Smooth muscle cell (in vitro differentiated cells): ENCODE data around the gene CDH4. TPM values are rescaled to one million over a fixed set of nuclear protein-coding genes. Genes with fewer than 3 reads are reported as not detected.

ENCODE experiments used
- DNase-seq: peaks from one replicate; lab custom pipeline; 2025; ENCODE audit not compliant: unreplicated experiment; lab: John Stamatoyannopoulos, UW
- H2AFZ ChIP-seq: fragments of 200-600 bp; sonication (generic); 2 replicates; pipeline ENCODE4 v1.6.0; 2016; ENCODE audit warnings: antibody characterized with exemption, low read depth, mild to moderate bottlenecking
- H3F3A ChIP-seq: fragments of 200-600 bp; sonication (generic); 2 replicates; pipeline ENCODE4 v1.6.0; 2017; ENCODE audit warnings: antibody characterized with exemption, low read depth
- H3K27ac ChIP-seq: fragments of 200-600 bp; sonication (generic); 2 replicates; pipeline ENCODE4 v1.5.1; 2016; ENCODE audit warnings: low read depth, mild to moderate bottlenecking
- H3K27me3 ChIP-seq: fragments of 200-600 bp; sonication (generic); 2 replicates; pipeline ENCODE4 v1.6.1; 2016; ENCODE audit warnings: low read depth, mild to moderate bottlenecking
- H3K36me3 ChIP-seq: fragments of 200-600 bp; sonication (generic); 2 replicates; pipeline ENCODE4 v1.5.1; 2016; ENCODE audit warnings: low read depth
- H3K4me1 ChIP-seq: fragments of 200-600 bp; sonication (generic); 2 replicates; pipeline ENCODE4 v1.5.1; 2016; ENCODE audit warnings: low read depth
- H3K4me2 ChIP-seq: fragments of 200-600 bp; sonication (generic); 2 replicates; pipeline ENCODE4 v1.6.0; 2016; ENCODE audit warnings: mild to moderate bottlenecking
- H3K4me3 ChIP-seq: fragments of 200-600 bp; sonication (generic); 2 replicates; pipeline ENCODE4 v1.5.1; 2016; ENCODE audit warnings: mild to moderate bottlenecking
- H3K79me2 ChIP-seq: fragments of 200-600 bp; sonication (generic); 2 replicates; pipeline ENCODE4 v1.6.0; 2016; ENCODE audit warnings: low read depth, mild to moderate bottlenecking
- H3K9ac ChIP-seq: fragments of 200-600 bp; sonication (generic); 2 replicates; pipeline ENCODE4 v1.6.0; 2016; ENCODE audit warnings: low read depth
- H3K9me3 ChIP-seq: fragments of 200-600 bp; sonication (generic); replicated peaks from 2 replicates; pipeline ENCODE4 v1.5.1; 2016; ENCODE audit warnings: low read depth
- H4K20me1 ChIP-seq: fragments of 200-600 bp; sonication (generic); 2 replicates; pipeline ENCODE4 v1.6.0; 2016; ENCODE audit warnings: low read depth
- CTCF ChIP-seq: fragments of 200-600 bp; sonication (generic); IDR thresholded peaks from 2 replicates; pipeline ENCODE4 v1.5.1; 2017; ENCODE audit warnings: borderline replicate concordance, mild to moderate bottlenecking, antibody characterized with exemption; ENCODE audit not compliant: insufficient read depth, poor library complexity, severe bottlenecking
- WGBS: methylation state at CpG from one replicate; pipeline ENCODE4 v1.1.7; 2016; ENCODE audit warnings: low lambda C conversion rate; 5-methylcytosine and 5-hydroxymethylcytosine counted together
- polyA plus RNA-seq: library from polyadenylated mRNA; unstranded; fragments of >200 nt; fragmentation: Nextera tagmentation; extraction: Ambion mirVana; gene quantifications from 2 replicates; pipeline ENCODE4 v1.2.1, GENCODE V29; 2016
- total RNA-seq: library from RNA; depleted of rRNA; stranded (reverse); fragments of >200 nt; gene quantifications from 2 replicates; pipeline ENCODE4 v1.2.3, GENCODE V29; 2014

The CDH4 gene
- total and polyA plus RNA-seq, 2 experiments from 2014 or later = 0.03 to 0.04 TPM

- Histone ChIP-seq H3K4me3 (no peak overlapping the region), H3K36me3 (no peaks in the 10 kb centered on the region), H2AFZ (no peak overlapping the region), H3K4me2 (no peak overlapping the region), H3K79me2 (no peaks in the 10 kb centered on the region), H3K4me1 (no peaks in the 10 kb centered on the region), H3K27me3 (no peaks in the 10 kb centered on the region), H4K20me1 (no peaks in the 10 kb centered on the region), H3F3A (no peaks in the 10 kb centered on the region), H3K9me3 (no peaks in the 10 kb centered on the region), H3K27ac (no peak overlapping the region), H3K9ac (no peak overlapping the region)
- no peak for DNase-seq
- TF ChIP-seq CTCF = no peak
- 86% methylated on average over 2 of the region's 2 CpGs for WGBS
These were observed 56.4 kb downstream of the CDH4 start for GRCh38 chr20:61308477-61308774.

GRCh38 chr20:61310954-61311353 lies 58.9 kb downstream of the CDH4 start:
- no peak for TF ChIP-seq CTCF
- H3K4me1 ChIP-seq = no peaks in the 10 kb centered on the region
- H3F3A ChIP-seq = no peaks in the 10 kb centered on the region
- H3K27me3 ChIP-seq = peaks cover 12% of the 10 kb centered on the region
- no peak overlapping the region for H3K27ac ChIP-seq
- DNase-seq = no peak
- no peaks in the 10 kb centered on the region for H4K20me1 ChIP-seq
- no peaks in the 10 kb centered on the region for H3K9me3 ChIP-seq
- WGBS = 66% methylated on average over 7 of the region's 7 CpGs
- H3K9ac ChIP-seq = no peak overlapping the region
- no peaks in the 10 kb centered on the region for H3K36me3 ChIP-seq
- H3K4me2 ChIP-seq = no peak overlapping the region
- no peaks in the 10 kb centered on the region for H3K79me2 ChIP-seq
- H2AFZ ChIP-seq = no peak overlapping the region
- H3K4me3 ChIP-seq = no peak overlapping the region

GRCh38 chr20:61311656-61312387 lies 59.8 kb downstream of the CDH4 start:
- Histone ChIP-seq H3F3A (no peaks in the 10 kb centered on the region), H3K4me2 (no peak overlapping the region), H4K20me1 (no peaks in the 10 kb centered on the region), H3K79me2 (no peaks in the 10 kb centered on the region), H3K4me1 (no peaks in the 10 kb centered on the region), H3K27ac (no peak overlapping the region), H3K27me3 (peaks cover 13% of the 10 kb centered on the region), H3K9ac (no peak overlapping the region), H3K36me3 (no peaks in the 10 kb centered on the region), H3K9me3 (no peaks in the 10 kb centered on the region), H3K4me3 (no peak overlapping the region), H2AFZ (no peak overlapping the region)
- WGBS = 96% methylated on average over 13 of the region's 13 CpGs
- DNase-seq = no peak
- TF ChIP-seq CTCF = no peak

- Histone ChIP-seq H3K79me2 (no peaks in the 10 kb centered on the region), H3K4me2 (no peak overlapping the region), H3K4me3 (no peak overlapping the region), H3F3A (no peaks in the 10 kb centered on the region), H3K9me3 (no peaks in the 10 kb centered on the region), H3K27me3 (peaks cover 13% of the 10 kb centered on the region), H3K4me1 (no peaks in the 10 kb centered on the region), H4K20me1 (no peaks in the 10 kb centered on the region), H3K36me3 (no peaks in the 10 kb centered on the region), H2AFZ (no peak overlapping the region), H3K9ac (no peak overlapping the region), H3K27ac (no peak overlapping the region)
- DNase-seq = no peak
- no peak for TF ChIP-seq CTCF
- WGBS = 84% methylated on average over 13 of the region's 13 CpGs
These were observed 60.9 kb downstream of the CDH4 start for GRCh38 chr20:61312925-61313324.
